NAMALWA (cell line): ENCODE data around the gene KCTD1.

Source experiments
- DNase-seq: peaks from one replicate; pipeline ENCODE4 v3.0.0-alpha.2; 2015; ENCODE audit warnings: low spot score

Gene KCTD1

GRCh38 chr18:26548415-26549262 is at the start of gene KCTD1:
Gene KCTD1 (minus strand): TSS chr18:26548553. CDS start chr18:26548536, 17 bp downstream.
- peak; percentile 82 for DNase-seq

GRCh38 chr18:26593365-26594320 is 45.3 kb upstream of the KCTD1 start:
- no peak for DNase-seq

- no peak for DNase-seq
Observed at GRCh38 chr18:26584745-26585144, 36.4 kb upstream of the KCTD1 start.

- DNase-seq, result no peak
Observed at GRCh38 chr18:26579941-26580618, 31.7 kb upstream of the KCTD1 start.

GRCh38 chr18:26575865-26576217 is 27.5 kb upstream of the KCTD1 start:
- no peak for DNase-seq

- DNase-seq, result no peak
Observed at GRCh38 chr18:26574958-26575864, 26.9 kb upstream of the KCTD1 start.

- no peak for DNase-seq
Observed at GRCh38 chr18:26568926-26569665, 20.7 kb upstream of the KCTD1 start.

GRCh38 chr18:26568513-26568912 is 20.2 kb upstream of the KCTD1 start:
- DNase-seq, result no peak

GRCh38 chr18:26566874-26567555 is 18.7 kb upstream of the KCTD1 start:
- DNase-seq, result no peak

GRCh38 chr18:26565514-26565913 is 17.2 kb upstream of the KCTD1 start:
- DNase-seq, result no peak

GRCh38 chr18:26563024-26563423 is 14.7 kb upstream of the KCTD1 start:
- no peak for DNase-seq

GRCh38 chr18:26562568-26562967 is 14.2 kb upstream of the KCTD1 start:
- DNase-seq, result no peak

- no peak for DNase-seq
Observed at GRCh38 chr18:26561769-26562168, 13.4 kb upstream of the KCTD1 start.

- no peak for DNase-seq
Observed at GRCh38 chr18:26556573-26556972, 8.2 kb upstream of the KCTD1 start.

- no peak for DNase-seq
Observed at GRCh38 chr18:26555804-26556553, 7.6 kb upstream of the KCTD1 start.

- DNase-seq, result no peak
Observed at GRCh38 chr18:26553943-26554342, 5.6 kb upstream of the KCTD1 start.

GRCh38 chr18:26551695-26552081 is 3.3 kb upstream of the KCTD1 start:
- DNase-seq, result no peak

GRCh38 chr18:26550998-26551694 is 2.8 kb upstream of the KCTD1 start:
- DNase-seq, result no peak
